HEK293T (cell line): ENCODE data around the gene RPL35.
"Not testable (repeated sequence)": the region's sequence is repeated elsewhere in the genome, so short reads cannot be mapped to it uniquely, and the experiment has no call there.

Source experiments
- CTCF ChIA-PET: fragments of 350-600 bp; formaldehyde crosslinking; extraction: SDS; loops from one replicate; lab custom pipeline; 2021; ENCODE audit warnings: antibody characterized with exemption, inconsistent platforms; lab: Yijun Ruan, JAX
- POLR2A ChIA-PET: fragments of 350-600 bp; formaldehyde crosslinking; extraction: SDS; loops from one replicate; lab custom pipeline; 2020; ENCODE audit warnings: antibody characterized with exemption, inconsistent platforms; lab: Yijun Ruan, JAX
- DNase-seq: peaks from one replicate; pipeline ENCODE4 v3.0.0; 2012; ENCODE audit warnings: mixed read lengths; ENCODE audit errors: extremely low spot score
- ARNT ChIP-seq: fragments of 450-650 bp; IDR thresholded peaks from 2 replicates; pipeline ENCODE4 v1.6.1; 2017; ENCODE audit warnings: mild to moderate bottlenecking
- BHLHE40 ChIP-seq: fragments of 450-650 bp; IDR thresholded peaks from 2 replicates; pipeline ENCODE4 v1.6.1; 2016; ENCODE audit warnings: mild to moderate bottlenecking, moderate library complexity, borderline replicate concordance
- CTBP1 ChIP-seq: fragments of 450-650 bp; IDR thresholded peaks from 2 replicates; pipeline ENCODE4 v1.6.1; 2016; ENCODE audit warnings: borderline replicate concordance
- ELF4 ChIP-seq: fragments of 450-650 bp; IDR thresholded peaks from 2 replicates; pipeline ENCODE4 v1.6.1; 2017; ENCODE audit warnings: antibody characterized with exemption
- FOXA1 ChIP-seq: fragments of 450-650 bp; IDR thresholded peaks from 2 replicates; pipeline ENCODE4 v1.6.1; 2016; ENCODE audit warnings: mild to moderate bottlenecking
- FOXK2 ChIP-seq: fragments of 450-650 bp; IDR thresholded peaks from 2 replicates; pipeline ENCODE4 v1.6.1; 2016; ENCODE audit warnings: mild to moderate bottlenecking
- FOXM1 ChIP-seq: fragments of 450-650 bp; IDR thresholded peaks from 2 replicates; pipeline ENCODE4 v1.6.1; 2017; ENCODE audit warnings: mild to moderate bottlenecking, borderline replicate concordance
- HDGF ChIP-seq: fragments of 450-650 bp; IDR thresholded peaks from 2 replicates; pipeline ENCODE4 v1.6.1; 2017; ENCODE audit warnings: antibody characterized with exemption, borderline replicate concordance
- L3MBTL2 ChIP-seq: fragments of 450-650 bp; conservative IDR thresholded peaks from 2 replicates; pipeline ENCODE4 v1.6.1; 2016; ENCODE audit warnings: mild to moderate bottlenecking
- LEF1 ChIP-seq: fragments of 450-650 bp; IDR thresholded peaks from 2 replicates; pipeline ENCODE4 v1.6.1; 2017; ENCODE audit warnings: mild to moderate bottlenecking, borderline replicate concordance
- NFRKB ChIP-seq: fragments of 450-650 bp; IDR thresholded peaks from 2 replicates; pipeline ENCODE4 v1.6.1; 2016; ENCODE audit warnings: mild to moderate bottlenecking, moderate library complexity
- SP1 ChIP-seq: fragments of 450-650 bp; IDR thresholded peaks from 2 replicates; pipeline ENCODE4 v1.6.1; 2017
- SUZ12 ChIP-seq: fragments of 450-650 bp; IDR thresholded peaks from 2 replicates; pipeline ENCODE4 v1.6.1; 2016; ENCODE audit warnings: mild to moderate bottlenecking
- TARDBP ChIP-seq: fragments of 450-650 bp; IDR thresholded peaks from 2 replicates; pipeline ENCODE4 v1.6.1; 2016
- ZNF384 ChIP-seq: fragments of 450-650 bp; IDR thresholded peaks from 2 replicates; pipeline ENCODE4 v1.6.1; 2016
- TF ChIP-seq, protein P1 (sequence below): fragments of 450-650 bp; IDR thresholded peaks from 2 replicates; pipeline ENCODE4 v1.6.1; 2016

RPL35 gene

DNA sequence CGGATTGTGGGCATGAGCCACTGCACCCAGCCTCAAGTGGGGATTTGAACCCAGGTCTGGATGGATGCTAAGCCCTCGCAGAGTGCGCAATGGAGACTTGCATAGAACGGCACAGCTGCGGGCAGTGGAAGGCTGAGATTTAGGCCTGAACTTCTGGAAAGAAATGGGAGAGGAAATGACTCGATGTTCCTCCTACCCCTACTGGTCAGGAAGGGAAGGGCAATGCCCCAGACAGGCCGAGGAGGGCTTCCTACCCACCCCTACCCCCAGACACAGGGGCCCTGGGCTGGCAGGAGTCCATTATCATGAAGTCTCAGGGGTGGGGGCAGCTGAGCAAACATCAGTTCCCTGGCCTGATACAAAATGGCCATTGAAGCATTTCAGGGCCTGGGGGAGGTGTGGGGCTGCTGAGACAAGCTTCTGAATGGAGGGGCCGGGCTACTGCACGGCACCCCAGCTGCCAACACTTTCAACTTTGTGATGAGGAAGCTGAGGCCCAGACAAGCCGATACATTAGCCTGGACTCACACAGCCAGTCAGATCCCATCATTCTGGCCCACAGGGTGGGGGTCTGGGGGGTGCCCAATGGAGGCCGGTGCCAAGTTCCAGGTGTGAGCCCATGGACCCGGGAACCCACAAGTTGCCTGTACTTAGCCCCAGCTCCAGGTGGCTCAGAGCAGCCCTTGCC lies 22.0 kb downstream of the RPL35 start:
- peak; percentile 59 for DNase-seq

DNA sequence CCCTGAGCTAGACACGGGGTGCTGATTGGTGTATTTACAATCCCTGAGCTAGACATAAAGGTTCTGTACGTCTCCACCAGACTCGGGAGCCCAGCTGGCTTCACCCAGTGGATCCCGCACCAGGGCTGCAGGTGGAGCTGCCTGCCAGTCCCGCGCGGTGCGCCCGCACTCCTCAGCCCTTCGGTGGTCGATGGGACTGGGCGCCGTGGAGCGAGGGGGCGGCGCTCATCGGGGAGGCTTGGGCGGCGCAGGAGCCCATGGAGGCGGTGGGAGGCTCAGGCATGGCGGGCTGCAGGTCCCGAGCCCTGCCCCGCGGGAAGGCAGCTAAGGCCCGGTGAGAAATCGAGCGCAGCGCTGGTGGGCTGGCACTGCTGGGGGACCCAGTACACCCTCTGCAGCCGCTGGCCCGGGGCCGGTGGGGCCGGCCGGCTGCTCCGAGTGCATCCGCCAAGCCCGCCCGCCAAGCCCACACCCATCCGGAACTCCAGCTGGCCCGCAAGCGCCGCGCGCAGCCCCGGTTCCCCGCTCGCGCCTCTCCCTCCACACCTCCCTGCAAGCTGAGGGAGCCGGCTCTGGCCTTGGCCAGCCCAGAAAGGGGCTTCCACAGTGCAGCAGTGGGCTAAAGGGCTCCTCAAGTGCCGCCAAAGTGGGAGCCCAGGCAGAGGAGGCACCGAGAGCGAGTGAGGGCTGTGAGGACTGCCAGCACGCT lies 23.0 kb downstream of the RPL35 start:
- POLR2A ChIA-PET, DNase-seq: not testable (repeated sequence)
- CTCF ChIA-PET: interaction anchor here (1.2 kb wide), 1 partner anchor 20 kb away, joined by 3 read pairs; no protein-coding TSS in a partner anchor

More for the DNA sequence above, 22.0 kb downstream of the RPL35 start:
- ChIA-PET POLR2A (interaction anchor here (0.9 kb wide), 1 partner anchor 16 kb away, joined by 3 read pairs; no protein-coding TSS in a partner anchor), CTCF (interaction anchor here (0.9 to 3.0 kb wide), 12 partner anchors 8 to 68 kb away, joined by 3 to 30 read pairs (median 6); partner anchors contain the start of gene WDR38)
- TF ChIP-seq CTBP1 (no peak), ZNF384 (no peak), L3MBTL2 (no peak), BHLHE40 (no peak), FOXM1 (no peak), SUZ12 (no peak), ELF4 (no peak), LEF1 (no peak), TARDBP (no peak), ARNT (no peak), FOXA1 (no peak), SP1 (no peak), FOXK2 (no peak), NFRKB (no peak), HDGF (no peak)
- TF ChIP-seq, protein P1, sequence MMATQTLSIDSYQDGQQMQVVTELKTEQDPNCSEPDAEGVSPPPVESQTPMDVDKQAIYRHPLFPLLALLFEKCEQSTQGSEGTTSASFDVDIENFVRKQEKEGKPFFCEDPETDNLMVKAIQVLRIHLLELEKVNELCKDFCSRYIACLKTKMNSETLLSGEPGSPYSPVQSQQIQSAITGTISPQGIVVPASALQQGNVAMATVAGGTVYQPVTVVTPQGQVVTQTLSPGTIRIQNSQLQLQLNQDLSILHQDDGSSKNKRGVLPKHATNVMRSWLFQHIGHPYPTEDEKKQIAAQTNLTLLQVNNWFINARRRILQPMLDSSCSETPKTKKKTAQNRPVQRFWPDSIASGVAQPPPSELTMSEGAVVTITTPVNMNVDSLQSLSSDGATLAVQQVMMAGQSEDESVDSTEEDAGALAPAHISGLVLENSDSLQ: no peak

- POLR2A ChIA-PET, DNase-seq: not testable (repeated sequence)
- CTCF ChIA-PET: interaction anchor here (1.2 to 1.6 kb wide), 2 partner anchors 15 to 19 kb away, joined by 3 to 6 read pairs; partner anchors contain the start of gene WDR38
Observed at GRCh38 chr9:124838132-124838531, 23.6 kb downstream of the RPL35 start.

DNA sequence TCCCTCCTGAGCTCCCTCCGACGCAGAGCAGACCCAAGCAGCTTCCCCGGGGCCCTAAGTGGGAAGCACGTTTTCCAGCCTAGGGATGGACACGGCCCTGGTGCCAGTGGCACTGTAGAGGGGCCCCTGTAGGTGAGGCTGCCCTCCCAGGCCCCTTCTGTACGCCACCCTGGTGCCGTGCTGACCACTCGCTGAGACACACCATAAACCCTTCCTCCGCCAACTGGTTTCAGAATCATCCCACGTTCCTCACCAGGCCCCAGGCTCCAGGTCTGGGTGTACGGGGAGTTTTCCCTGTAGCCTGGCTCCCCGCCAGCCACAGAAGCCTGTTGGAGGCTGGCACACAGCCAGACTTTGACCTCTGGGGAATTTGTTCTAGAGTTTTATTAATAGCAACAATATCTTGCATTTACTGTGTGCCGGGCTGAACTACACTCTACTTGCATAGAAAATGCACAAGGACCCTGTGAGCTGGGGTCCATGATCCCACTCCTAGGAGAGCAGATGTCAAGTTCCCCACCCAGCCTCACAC lies 26.7 kb downstream of the RPL35 start:
- CTCF ChIA-PET: interaction anchor here (1.2 kb wide), 1 partner anchor 17 kb away, joined by 4 read pairs; no protein-coding TSS in a partner anchor
- TF ChIP-seq FOXK2: no peak
- TF ChIP-seq SP1: no peak
- TF ChIP-seq ELF4: no peak
- TF ChIP-seq FOXM1: no peak
- TF ChIP-seq TARDBP: no peak
- no peak for TF ChIP-seq NFRKB
- TF ChIP-seq LEF1: no peak
- TF ChIP-seq L3MBTL2: no peak
- no peak for TF ChIP-seq HDGF
- TF ChIP-seq FOXA1: no peak
- TF ChIP-seq SUZ12: no peak
- no peak for TF ChIP-seq BHLHE40
- TF ChIP-seq ARNT: no peak
- TF ChIP-seq, protein P1: no peak
- no peak for TF ChIP-seq CTBP1
- no peak for TF ChIP-seq ZNF384
- POLR2A ChIA-PET: interaction anchor here (0.6 to 1.3 kb wide), 2 partner anchors 17 to 78 kb away, joined by 3 to 5 read pairs; no protein-coding TSS in a partner anchor
- DNase-seq: peak; percentile 38

GRCh38 chr9:124834591-124834990 lies 27.2 kb downstream of the RPL35 start:
- no peak for DNase-seq
- ChIA-PET POLR2A (interaction anchor here (1.3 kb wide), 1 partner anchor 16 kb away, joined by 3 read pairs; no protein-coding TSS in a partner anchor), CTCF (interaction anchor here (1.2 kb wide), 1 partner anchor 18 kb away, joined by 4 read pairs; no protein-coding TSS in a partner anchor)
- TF ChIP-seq HDGF (no peak), BHLHE40 (no peak), CTBP1 (no peak), FOXK2 (no peak), SUZ12 (no peak), FOXM1 (no peak), LEF1 (no peak), FOXA1 (no peak), ZNF384 (no peak), L3MBTL2 (no peak), ELF4 (no peak), NFRKB (no peak), TARDBP (no peak), SP1 (no peak), ARNT (no peak)
- TF ChIP-seq, protein P1: no peak
